Right ventricle myocardium superior (tissue), 1 donor: ENCODE data around the gene RRAS. TPM values are rescaled to one million over a fixed set of nuclear protein-coding genes. Genes with fewer than 3 reads are reported as not detected.

Experiments
- ATAC-seq: fragments of 200-7000 bp; cut with Tn5 transposase; one replicate; pipeline ENCODE4 v1.9.1; 2020; ENCODE audit warnings: mild to moderate bottlenecking; ENCODE audit not compliant: poor library complexity
- DNase-seq: peaks from one replicate; pipeline ENCODE4 v3.0.0-alpha.2; 2020
- intact Hi-C: fragments of 100-400 bp; cut with DNase I; formaldehyde crosslinking; loops from one replicate; pipeline ENCODE4 v1.11.2; 2022
- total RNA-seq: library from RNA; stranded (reverse); fragmentation: NEBNext Ultra II Directional; extraction: Animal tissue kit (Norgen Biotek cat#: 25700); gene quantifications from one replicate; pipeline ENCODE4 v1.2.1, GENCODE V29; 2021
- donor health status: DM: no; HTN: yes; CAD: no; lungs with severe emphysema.

Gene RRAS
- total RNA-seq, 1 donor from 2014 or later, result 105 TPM

DNA sequence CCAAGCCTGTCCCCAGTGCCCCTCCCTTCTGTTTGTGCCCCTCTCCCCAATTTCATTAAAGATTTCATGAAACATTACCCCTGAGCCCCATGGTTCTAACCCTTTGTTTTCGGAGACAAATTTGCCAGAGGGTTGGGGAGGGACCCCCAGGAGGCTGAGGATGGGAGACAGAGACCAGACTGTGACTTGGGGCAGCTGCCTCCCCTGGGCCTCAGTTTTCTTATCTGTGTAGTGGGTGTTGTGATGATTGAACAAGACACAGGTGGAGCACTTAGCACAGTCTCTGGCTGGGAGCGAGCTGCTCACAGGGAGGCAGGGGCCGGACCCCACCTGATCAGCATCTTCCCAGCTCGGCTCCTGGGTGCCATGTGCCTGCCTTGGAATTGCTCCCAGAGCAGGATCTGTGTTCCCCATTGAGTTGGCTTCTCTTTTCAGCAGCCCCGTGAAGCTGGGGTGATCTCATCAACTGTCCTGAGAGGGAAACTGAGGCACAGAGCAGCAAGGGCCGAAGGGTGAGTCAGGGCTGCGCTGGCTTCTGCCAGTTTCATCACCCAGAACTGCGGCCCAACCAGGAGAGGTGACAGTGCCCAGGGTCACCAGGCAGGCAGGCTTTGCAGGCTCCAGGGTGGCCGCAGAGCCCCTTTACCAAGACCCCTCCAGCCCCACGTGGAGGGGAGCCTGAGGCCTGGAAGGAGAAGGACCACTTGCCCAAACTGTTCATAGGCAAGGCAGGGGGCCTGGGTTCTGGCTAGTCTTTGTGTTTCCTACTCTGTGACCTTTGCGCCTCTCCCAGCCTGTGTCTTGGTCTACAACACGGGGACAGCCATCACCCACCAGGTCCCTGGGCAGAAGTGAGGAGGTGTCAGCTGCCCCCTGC, 18.9 kb upstream of the RRAS start:
- DNase-seq, result no peak
- no peak for ATAC-seq
- intact Hi-C loops, result no loop called here

DNA sequence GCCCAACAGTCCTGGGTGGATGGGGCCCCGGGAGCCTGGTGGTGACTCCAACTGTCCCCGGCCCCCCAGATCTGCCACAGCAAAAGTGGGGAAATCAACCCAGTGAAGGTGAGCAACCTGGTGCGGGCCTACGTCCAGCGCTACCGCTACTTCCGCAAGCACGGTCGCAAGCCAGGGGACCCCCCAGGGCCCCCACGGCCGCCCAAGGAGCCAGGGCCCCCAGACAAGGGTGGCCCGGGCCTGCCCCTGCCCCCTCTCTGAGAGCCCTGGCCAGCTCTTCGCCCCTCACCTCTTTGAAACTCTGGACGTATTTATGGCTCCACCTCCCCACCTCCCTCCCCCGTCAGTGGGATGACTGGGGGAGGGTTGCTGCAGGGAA, 18.2 kb upstream of the RRAS start:
- ATAC-seq, result no peak
- intact Hi-C loops, result no loop called here
- DNase-seq, result no peak

DNA sequence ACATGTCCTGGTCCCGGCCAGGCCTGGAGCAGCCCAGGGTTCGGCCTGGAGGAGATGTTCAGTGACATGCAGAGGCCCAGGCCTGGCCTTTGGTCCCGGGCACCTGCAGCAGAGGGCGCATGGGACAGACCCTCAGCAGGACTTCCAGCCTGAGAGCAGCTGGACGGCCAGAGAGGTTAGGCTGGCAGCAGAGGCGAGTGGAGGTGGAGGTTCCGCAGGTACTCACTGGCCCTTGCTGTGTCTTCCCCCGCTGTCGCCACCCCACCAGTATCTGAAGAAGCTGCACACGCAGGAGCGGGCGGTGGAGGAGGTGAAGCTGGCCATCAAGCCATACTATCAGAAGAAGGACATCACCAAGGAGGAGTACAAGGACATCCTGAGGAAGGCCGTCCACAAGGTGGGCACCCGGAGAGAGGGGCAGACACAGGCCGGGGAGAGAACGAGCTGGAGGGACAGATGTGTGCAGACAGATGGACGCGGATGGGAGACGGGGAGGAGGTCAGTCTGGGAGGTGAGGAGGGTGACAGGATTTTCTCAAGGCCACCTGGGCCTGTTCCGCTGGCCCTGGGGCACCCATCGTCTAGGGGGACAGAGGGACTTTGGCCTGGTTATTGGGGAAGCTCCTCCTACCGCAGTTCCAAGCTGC, 17.7 kb upstream of the RRAS start:
- DNase-seq (no peak), ATAC-seq (no peak)
- intact Hi-C loops, result no loop called here

DNA sequence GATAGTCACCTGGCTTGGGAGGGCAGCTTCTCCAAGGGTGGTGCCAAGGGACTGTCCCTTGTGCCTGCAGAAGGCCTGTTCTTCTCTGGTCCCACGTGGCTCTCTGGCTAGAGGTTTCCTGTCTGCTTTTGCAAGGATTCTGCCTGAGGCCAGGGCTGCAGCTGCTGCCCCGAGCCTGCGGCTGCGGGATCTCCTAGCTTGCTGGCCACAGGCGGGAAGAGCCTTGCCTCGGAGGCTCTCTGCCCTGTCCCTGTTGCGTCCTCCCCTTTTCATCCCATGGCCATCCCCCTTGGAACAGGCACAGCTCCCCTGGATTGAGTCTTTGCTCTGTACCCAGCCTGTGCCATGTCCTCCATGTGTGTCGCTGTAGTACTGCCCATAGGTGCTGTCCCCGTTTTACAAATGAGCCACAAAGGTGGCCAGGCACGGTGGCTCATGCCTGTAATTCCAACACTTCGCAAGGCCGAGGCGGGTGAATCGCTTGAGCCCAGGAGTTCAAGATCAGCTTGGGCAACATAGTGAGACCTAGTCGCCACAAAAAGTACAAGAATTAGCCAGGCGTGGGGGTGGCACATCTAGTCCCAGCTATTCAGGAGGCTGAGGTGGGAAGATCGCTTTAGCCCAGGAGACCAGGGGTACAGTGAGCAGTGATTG, 16.6 kb upstream of the RRAS start:
- intact Hi-C loops, result no loop called here
- ATAC-seq (no peak), DNase-seq (no peak)

DNA sequence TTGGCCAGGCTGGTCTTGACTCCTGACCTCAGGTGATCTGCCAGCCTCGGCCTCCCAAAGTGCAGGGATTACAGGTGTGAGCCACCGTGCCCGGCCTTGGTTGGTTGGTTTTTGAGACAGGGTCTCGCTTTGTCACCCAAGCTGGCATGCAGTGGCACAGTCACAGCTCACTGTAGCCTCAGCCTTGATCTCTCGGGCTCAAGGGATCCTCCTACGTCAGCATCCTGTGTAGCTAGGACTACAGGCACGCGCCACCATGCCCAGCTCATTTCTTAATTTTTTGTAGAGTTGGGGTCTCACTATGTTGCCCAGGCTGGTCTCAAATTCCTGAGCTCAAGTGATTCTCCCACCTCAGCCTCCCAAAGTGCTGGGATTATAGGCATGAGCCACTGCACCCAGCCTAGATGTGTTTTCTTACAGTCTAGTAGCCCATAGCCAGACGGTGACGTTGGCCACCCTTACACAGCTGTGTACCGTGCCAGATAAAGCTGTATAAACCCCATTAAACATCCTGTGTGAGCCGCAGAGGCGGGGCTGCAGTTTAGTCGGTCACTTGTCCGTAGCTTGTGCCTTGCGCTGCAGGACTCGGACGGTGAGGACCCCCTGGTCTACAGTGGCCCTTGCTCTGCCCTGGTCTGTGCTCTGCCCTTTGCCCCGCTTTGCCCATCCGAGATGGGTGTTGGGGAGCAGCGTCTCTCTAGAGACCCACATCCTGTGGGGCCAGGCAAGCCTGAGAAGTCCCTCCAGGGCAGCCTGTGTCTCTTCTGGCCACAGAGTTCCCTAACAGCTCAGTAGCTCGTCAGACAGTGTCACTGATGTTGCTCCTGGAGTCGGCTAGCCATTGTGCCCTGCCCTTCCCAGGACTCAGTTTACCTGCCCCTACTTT, 15.9 kb upstream of the RRAS start:
- ATAC-seq, result no peak
- intact Hi-C loops, result no loop called here
- no peak for DNase-seq

DNA sequence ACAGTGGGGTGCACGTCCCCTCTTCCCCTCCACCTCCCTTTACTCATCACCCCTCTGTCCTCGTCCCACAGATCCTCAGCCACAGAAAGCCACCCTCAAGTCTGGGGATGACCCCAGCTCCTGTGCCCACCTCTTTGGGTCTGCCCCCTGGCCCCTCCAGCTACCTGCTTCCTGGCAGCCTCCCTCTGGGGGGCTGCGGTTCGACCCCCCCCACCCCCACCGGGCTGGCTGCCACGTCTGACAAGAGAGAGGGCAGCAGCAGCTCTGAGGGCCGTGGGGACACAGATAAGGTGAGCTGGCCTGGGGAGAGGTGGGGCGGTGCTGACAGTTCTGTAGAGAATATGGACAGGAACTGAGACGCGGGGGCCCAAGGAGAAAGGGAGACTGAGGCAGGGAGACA, 14.6 kb upstream of the RRAS start:
- no peak for ATAC-seq
- DNase-seq, result no peak
- intact Hi-C loops, result no loop called here

DNA sequence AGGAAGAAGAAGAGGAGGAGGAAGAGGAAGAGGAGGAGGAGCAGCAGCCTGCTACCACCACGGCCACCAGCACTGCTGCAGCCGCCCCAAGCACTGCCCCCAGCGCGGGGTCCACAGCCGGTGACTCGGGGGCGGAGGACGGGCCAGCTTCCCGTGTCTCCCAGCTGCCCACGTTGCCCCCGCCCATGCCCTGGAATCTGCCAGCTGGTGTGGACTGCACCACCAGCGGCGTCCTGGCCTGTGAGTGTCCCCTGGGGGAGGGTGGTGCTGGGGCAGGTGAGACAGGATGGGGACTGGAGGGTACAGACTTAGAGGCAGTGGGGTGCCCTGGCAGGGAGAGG, 13.5 kb upstream of the RRAS start:
- DNase-seq (no peak), ATAC-seq (no peak)
- intact Hi-C loops, result no loop called here

DNA sequence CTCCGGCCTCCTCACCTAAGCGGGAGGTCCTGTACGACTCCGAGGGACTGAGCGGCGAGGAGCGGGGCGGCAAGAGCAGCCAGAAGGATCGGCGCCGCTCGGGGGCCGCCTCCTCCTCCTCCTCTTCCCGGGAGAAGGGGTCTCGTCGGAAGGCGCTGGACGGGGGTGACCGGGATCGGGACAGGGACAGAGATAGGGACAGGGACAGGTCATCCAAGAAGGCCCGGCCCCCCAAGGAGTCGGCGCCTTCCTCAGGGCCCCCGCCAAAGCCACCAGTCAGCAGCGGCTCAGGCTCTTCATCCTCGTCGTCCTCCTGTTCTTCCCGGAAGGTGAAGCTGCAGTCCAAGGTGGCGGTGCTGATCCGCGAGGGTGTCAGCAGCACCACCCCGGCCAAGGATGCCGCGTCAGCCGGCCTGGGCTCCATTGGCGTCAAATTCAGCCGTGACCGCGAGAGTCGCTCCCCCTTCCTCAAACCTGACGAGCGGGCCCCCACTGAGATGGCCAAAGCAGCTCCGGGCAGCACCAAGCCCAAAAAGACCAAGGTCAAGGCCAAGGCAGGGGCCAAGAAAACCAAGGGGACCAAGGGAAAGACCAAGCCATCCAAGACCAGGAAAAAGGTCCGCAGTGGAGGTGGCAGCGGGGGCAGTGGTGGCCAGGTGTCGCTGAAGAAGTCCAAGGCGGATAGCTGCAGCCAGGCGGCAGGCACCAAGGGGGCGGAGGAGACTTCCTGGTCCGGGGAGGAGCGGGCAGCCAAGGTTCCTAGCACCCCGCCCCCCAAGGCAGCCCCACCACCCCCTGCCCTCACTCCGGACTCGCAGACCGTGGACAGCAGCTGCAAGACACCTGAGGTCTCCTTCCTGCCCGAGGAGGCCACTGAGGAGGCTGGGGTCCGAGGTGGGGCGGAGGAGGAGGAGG, 12.9 kb upstream of the RRAS start:
- intact Hi-C loops, result no loop called here
- ATAC-seq (no peak), DNase-seq (no peak)

DNA sequence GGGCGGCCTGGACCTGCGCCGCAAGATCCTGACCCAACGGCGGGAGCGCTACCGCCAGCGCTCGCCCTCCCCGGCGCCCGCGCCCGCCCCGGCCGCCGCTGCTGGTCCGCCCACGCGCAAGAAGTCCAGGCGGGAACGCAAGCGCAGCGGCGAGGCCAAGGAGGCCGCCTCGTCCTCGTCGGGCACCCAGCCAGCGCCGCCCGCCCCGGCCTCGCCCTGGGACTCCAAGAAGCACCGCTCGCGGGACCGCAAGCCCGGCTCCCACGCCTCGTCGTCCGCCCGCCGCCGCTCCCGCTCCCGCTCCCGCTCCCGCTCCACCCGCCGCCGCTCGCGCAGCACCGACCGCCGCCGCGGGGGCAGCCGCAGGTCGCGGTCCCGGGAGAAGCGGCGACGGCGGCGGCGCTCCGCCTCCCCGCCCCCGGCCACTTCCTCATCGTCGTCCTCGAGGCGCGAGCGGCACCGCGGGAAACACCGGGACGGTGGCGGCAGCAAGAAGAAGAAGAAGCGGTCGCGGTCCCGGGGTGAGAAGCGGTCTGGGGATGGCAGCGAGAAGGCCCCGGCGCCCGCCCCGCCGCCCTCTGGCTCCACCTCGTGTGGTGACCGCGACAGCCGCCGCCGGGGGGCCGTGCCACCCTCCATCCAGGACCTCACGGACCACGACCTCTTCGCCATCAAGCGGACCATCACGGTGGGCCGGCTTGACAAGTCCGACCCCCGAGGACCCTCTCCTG, 12.0 kb upstream of the RRAS start:
- DNase-seq (no peak), ATAC-seq (no peak)
- intact Hi-C loops, result no loop called here

DNA sequence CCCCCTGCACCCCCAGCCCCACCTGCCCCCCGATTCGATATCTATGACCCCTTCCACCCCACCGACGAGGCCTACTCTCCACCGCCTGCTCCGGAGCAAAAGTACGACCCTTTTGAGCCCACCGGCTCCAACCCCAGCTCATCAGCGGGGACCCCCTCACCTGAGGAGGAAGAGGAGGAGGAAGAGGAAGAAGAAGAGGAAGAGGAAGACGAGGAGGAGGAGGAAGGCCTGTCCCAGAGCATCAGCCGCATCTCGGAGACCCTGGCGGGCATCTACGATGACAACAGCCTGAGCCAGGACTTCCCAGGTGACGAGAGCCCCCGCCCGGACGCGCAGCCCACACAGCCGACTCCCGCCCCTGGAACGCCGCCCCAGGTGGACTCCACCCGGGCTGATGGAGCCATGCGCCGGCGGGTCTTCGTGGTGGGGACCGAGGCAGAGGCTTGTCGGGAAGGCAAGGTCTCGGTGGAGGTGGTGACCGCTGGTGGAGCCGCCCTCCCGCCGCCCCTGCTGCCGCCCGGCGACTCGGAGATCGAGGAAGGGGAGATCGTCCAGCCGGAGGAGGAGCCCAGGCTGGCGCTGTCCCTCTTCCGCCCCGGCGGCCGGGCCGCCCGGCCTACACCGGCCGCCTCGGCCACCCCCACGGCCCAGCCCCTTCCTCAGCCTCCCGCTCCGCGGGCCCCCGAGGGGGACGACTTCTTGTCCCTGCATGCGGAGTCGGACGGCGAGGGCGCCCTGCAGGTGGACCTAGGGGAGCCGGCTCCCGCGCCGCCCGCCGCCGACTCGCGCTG, 11.3 kb upstream of the RRAS start:
- no peak for DNase-seq
- intact Hi-C loops, result no loop called here
- ATAC-seq, result no peak

DNA sequence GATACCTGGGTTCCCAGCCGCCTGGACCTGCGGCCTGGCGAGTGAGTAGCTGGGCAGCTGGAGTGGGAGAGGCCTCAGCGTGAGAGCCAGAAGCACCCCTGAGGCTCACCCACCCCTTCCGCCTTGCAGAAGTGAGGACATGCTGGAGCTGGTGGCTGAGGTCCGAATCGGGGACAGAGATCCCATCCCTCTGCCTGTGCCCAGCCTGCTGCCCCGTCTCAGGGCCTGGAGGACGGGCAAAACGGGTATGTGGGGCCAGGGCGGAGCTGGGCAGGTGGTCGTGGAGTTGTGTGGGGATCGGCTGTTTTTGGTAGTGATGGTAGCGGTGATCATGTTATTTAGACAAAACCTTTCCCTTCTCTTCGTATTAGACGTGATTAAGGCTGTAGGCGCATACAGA, 6.6 kb upstream of the RRAS start:
- intact Hi-C loops, result no loop called here
- ATAC-seq (no peak), DNase-seq (no peak)

DNA sequence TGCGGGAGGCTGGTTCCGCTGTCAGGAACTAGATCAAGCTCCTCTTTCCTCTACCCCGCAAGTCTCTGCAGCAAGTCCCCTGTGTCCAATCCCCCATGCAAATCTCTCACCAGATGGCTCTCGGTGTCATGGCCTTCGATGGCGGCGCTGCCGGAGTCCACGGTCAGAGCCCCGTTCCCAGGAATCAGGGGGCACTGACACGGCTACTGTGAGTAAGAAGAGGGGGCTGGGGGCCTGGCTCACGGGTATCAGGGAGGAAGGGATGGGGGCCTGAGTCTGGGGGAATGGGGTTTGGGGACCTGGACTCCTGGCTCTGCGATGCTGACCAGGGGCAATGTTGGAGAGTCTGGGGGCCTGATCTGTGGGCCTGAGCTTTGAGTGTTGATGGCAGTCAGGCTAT, 6.1 kb upstream of the RRAS start:
- intact Hi-C loops, result no loop called here
- no peak for DNase-seq
- ATAC-seq, result no peak

DNA sequence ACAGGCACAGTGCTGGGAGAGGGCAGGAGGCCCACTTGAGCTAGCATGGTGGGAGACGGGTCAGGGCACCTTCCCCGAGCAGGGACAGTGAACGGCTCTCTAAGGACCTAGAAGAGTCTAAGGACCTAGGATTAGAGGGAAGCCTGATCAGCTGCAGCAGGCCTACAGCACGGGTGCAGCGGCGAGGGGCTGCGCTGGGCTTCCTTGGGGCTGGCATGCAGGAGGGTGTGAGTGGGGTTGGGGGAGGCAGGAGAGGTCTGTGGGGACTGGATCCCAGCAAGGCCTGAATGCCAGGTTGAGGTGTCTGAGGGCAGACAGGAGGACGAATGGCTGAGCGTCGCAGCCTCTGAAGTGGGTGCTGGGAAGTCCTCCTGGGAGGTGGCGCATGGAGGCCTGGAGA, 5.6 kb upstream of the RRAS start:
- intact Hi-C loops, result no loop called here
- DNase-seq (no peak), ATAC-seq (no peak)

DNA sequence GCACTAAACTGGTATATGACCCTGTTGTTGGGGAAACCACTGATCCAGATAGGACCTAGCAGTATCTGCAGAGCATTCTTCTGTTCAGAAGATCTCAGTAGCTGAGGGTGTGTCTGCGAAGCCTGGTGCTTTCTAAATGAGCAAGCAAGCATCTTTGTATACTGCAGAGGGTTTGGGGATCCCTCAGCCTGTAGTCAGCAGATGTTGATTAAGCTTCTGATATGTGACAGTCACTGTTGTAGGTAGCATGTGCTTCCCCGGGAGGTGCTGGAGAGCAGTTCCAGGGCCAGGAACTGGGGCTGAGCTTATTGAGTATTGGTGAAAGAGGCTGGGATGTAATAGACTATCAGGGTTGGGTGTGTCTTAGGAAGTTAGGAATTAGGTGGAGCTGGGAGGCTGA, 3.5 kb upstream of the RRAS start:
- no peak for DNase-seq
- no peak for ATAC-seq
- intact Hi-C loops, result no loop called here

DNA sequence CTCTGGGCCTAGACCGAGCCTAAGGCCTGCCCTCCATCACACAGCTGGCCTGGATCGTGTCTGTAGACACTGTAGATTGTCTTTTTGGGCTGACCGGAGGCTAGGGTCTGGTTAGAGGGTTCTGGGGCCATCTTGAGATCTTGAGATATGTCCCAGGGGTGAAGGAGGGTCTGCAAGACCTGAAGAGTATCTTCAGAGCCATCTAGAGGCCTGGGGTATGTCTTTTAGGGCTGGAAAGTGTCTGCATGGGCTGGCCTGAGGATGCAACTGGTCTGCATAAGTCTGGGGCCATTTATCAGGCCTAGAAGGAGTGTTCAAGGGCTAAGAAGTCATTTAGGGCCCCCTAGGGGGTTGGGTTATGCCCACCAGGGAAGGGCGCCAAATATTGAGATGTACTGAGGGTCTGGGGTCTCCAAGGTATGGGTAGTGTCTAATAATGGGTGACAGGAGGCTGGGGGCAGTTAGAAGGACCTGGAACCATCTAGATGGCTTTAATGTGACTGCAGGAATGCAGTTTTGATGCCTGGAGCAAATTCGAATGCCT, 2.6 kb upstream of the RRAS start:
- intact Hi-C loops, result no loop called here
- DNase-seq (no peak), ATAC-seq (no peak)

DNA sequence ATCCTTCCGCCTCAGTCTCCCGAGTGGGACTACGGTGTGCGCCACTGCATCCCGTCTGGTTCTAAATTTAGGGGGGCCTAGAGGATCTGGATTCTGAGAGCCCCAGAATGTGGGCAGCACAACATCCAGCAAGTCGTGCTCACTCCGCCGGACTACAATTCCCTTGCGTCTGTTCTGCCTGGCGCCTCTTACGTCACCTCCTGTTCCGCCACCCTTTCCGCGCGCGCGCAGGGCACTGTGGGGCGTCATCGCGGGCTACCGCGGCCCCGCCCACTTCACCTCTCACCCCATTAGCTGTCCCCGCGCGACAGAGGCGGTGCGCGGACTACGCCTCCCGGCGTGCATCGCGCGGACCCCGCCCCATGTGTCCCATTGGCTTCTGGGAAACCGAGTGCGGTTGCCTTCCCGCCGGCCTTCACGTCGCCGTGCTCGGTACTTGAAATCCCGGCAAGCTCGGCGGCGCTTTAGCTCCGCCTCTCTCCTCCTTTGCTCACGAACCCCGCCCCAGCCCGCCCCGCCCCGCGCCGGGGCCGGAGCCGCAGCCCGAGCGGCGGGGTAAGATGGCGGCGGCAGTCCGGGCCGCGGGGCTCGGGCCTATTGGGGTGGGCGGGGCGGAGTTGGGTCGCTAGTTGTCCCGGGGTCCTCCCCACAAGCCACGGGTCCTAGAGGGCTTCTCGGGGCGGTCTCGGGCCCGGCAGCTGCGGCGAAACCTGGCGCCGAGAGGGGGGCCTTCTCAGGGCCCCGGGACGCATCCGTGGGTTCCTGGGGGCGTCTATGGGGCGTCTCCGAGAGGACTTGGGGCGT, 1.9 kb upstream of the RRAS start, which contains the start of gene SCAF1:
SCAF1 (plus strand) TSS at position 522 of the 804 bp plus-strand sequence. CDS start 2,818 bp downstream, outside the sequence.
- peak; percentile 100 for DNase-seq
- ATAC-seq, result peak; percentile 82
- intact Hi-C loops, result no loop called here
